Stimulated activated CD4-positive, alpha-beta T cell treated with anti-CD3 and anti-CD28 coated beads, Interleukin-4, amount 100 ng/mL, for 48 hours (primary cell): Measurements from ENCODE around the gene B3GAT2.

Experiments
- DNase-seq, 2 donors: peaks; one replicate each; pipeline ENCODE4 v3.0.0-alpha.2; 2020; ENCODE audit warnings: low read depth in 2 of 2

The B3GAT2 gene

DNA sequence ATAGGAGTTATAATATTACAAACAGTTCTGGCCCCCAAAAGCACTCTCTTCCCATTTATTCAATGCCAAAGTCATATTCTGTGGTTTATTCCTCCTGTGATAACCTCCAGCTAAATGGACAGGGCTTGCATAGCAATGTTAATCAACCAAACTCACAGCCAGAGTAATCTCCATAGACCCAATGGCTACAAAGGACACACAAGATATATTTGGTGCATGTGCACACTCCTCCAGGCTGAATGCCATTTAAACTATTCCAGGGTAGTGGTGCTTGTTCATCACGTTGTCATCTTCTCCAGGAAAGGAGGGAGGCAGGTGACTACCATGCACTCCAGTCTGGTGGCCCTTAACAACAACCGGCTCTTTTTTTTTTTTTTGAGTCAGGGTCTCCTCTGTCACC is 56.8 kb downstream of the B3GAT2 start:
- no peak for DNase-seq

DNA sequence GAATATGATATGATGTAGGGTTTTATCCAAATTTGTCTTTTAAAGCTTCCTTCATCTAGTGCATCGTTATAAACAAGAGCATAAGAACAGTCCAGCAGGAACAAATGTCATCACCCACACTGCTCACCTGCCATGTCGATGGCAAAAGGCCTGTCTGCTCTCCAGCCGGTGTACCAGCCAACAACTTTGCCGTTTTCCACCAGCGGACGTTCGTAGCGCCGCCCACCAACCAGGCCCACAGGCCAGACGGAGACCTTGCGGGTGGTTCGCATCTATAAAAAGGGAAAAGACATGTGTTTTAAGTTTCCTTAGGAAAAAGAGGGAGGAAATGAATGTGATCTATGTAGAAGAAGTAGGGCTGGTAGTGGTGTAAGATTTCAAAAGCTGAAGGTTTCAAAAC is 62.9 kb downstream of the B3GAT2 start:
- no peak for DNase-seq

DNA sequence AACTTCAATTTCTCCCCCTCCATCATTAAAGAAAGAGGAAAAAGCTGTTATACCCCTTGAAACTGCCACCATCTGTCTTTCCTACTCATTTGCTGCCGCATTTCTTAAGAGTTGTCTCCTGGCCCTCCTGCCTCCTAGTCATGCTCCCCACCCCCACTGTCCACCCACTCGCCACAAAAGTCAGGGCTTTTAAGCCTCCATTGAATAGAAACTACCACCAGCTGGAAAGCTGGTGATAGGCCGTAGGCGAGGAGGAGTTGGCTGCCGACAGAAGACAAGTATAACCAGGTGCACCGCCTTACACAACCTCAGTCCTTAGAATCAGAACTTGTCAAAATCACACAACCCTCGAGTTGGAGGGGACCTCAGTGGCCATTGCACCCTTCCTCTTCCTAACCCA is 67.6 kb downstream of the B3GAT2 start:
- no peak for DNase-seq

DNA sequence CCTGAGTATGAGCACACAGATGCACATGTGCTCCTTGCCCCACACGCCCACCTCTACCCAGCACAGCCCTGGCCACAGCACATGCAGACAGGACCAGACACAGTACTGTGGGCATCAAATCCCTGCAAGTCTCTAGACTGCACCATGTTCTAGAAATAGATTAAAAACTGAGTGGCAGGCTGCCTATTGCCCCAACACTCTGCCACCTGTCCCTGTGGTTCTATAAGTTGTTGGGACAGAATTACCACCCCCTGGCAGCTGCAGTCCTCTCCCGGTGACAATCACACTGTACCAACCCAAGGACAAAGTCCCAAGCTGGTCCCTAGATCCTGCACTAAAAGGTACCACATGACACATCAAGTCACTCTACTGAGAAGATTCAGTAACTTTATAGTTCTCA is 70.2 kb downstream of the B3GAT2 start:
- DNase-seq: no peak

DNA sequence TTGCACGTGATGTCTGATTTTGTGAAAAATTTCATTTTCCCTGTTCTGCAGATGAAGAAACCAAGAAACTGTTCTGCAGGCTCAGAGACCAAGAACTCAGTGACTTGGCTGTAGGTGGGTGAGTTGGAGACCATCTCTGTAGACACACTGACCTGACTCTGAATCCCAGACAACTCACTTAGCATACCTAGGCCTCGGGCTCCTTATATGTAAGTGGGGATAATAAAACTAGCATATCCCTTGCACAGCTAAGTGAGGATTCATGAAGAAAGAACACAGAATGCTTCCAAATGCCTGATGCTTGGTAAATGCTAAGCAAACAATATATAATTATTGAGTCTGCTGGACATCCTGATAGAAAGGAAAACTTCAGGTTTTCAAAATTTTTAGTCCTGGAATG is 70.8 kb downstream of the B3GAT2 start:
- DNase-seq: no peak

DNA sequence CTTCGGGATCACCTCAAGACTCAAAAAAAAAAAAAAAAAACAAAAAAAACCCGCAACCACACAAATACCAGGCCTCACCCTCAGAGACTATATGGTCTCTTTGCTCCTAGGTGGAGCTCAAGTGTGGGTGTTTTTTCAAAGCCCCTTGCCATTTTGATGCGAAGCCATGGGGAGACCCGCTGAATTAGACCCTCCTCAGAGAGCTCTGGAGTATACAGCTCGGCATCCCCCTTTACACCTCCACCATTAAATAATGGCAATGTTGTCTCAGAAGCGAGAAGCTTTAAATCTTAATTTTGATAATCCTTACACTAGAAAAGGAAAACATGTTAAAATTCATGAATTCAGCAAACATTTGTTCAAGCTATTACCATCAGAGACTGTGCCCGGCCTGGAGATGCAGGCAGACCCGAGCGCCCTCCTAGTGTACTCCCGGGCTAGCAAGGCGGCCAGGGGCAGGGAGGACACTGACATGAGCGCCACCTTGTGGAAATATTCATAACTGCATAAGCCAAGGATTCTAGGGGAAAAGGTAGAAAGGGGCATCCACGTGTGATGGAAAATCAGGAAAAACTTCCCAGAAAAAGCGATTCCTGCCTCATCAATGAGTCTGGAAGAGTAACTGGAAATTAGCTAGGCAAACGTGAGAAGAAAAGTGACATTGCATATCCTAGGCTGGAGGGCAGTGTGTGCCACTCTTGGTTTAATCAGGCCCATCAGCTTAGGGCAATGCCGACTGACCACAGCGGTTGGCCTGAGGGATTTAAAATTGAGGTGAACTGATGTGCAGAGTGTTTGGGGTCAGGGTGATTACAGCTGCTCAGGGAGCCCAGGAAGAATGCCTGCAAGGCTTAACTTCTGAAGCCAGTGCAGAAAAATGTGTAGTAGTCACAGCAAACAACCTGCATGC is 72.5 kb downstream of the B3GAT2 start:
- DNase-seq: peak; percentile 31 to 34

DNA sequence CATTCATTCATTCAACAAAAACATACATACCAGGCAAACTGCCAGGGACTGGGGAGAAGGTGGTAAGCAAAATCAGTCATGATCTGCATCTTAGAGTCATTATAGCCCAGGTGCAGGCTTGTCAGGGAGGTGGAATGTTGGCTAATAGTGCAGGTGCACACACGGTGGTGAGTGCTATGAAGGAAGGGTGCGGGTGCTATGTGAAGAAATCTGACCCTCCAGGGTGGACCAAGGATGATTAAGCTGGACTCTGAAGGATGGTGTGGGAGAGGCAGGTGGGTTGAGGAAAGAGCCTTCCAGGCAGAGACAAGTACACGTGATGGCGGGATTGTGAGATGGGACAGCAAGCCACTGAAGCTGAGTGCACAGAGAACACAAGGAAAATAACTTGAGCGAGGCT is 77.4 kb downstream of the B3GAT2 start:
- DNase-seq: no peak

DNA sequence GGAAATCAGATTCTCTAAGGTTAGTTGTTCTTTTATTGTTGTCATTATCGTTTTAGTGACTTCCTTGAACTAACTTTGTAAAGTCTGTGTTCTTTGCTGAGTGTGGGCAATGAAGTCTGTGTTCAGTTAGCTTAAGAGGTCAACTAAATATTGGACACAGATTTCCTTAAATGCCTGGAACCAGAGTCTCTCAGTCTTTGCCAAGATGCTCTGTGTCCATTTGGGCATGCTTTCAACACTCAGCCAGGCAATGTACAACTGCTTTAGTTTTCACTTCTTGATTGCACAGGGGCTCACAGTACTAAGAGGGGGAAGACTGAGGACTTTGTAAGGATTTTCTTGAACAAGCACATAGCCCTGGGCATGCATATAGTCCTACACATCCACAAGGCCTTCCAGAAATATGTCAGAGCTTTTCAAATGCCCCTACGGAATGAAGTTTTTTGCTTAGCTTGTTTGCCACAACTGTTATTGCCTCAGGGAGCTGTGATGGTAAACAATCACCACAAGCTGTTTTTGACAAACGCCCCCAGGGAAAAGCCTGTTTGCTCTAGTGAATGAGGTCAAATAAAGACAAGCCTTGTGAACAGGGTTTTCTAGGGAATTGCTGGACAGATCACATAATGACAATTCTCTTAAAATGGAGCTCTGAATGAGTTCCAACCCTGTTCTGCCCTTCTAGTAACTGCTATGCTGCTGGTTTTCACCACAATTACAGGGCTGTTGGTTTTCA is 82.5 kb downstream of the B3GAT2 start:
- DNase-seq: no peak

DNA sequence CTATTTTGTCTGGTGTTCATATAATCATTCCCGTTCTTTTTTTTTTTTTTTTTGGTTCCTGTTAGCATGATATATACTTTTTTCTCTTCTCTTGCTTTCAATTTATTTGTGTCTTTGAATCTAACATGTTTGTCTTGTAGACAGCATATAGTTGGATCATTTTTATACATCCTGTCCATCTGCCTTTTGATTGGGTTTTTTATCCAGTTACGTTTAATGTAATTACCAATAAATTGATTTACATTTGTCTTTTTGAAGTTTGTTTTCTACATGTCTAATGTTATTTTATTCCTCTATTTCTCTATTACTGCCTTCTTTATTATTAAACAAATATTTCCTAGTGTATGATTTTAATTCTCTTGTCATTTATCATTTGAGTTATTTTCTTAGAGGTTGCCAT is 84.4 kb downstream of the B3GAT2 start:
- no peak for DNase-seq

DNA sequence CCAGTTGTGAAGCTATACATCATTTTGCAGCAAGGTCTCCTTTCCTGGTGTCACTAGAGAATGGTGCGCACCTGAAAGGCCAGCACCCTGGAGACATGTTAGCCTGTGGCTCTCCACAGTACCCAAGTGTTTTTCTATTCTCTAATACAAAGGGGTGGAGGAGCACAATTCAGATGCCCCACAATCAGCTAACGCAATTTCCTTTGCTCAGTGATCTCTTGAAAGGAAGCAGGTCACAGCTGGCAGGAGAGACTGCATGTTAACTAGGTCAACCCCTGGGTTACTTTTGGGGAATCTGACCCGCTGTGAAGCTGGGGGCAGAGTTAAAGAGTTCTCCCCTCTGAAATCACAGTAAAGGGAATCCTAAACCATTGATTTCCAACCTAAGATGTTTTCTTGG is 92.5 kb downstream of the B3GAT2 start:
- no peak for DNase-seq

DNA sequence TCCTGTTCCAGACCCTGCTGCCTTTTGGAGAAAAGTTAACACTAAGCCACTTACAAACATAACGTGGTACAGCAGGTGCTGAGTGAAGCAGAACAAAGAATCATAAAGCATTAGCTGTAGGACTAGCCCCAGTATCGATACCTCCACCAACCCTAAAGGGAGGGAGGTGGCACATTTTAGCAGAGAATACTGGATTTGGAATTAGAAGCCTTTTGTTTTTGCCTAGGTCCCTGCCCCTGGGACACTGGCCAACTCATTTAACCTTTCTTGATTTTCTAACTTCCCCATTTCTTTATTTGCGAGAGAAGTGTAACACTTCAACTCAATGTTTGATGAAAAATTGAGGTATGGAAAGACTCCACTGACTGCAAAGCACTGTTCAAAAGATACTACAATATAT is 93.5 kb downstream of the B3GAT2 start:
- DNase-seq: no peak

DNA sequence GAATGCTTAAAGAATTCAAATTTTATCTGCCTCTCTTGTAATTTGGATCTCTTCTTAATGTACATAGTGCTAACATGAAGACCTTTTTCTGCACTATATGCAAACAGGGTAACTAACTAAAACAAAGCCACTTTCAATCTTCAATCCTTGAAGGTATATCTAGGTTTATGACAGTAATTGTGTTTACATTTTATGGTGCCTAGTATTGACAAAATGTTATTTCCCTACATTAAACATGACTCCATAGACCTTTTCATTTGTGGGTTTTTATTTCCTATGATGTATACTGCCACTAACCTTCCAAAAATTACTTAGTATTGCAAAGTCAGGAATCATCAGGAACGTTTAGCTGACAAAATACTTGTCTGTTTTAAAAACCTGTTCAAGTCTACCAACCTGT is 95.9 kb downstream of the B3GAT2 start:
- no peak for DNase-seq

DNA sequence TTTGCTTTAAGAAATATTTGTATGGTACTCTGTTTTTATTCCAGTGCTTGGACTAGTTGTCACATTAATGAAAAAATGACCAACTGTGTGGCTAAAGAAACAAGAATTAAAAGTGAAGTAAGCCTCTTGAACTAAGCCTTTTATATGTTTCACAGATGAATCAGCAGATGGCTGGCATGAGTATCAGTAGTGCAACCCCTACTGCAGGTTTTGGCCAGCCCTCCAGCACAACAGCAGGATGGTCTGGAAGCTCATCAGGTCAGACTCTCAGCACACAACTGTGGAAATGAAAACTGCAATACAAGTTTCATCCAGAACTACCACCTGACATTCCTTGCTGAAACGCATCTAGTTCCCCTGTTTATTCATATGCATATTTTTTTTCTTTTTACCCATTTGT is 96.8 kb downstream of the B3GAT2 start:
- DNase-seq: no peak

DNA sequence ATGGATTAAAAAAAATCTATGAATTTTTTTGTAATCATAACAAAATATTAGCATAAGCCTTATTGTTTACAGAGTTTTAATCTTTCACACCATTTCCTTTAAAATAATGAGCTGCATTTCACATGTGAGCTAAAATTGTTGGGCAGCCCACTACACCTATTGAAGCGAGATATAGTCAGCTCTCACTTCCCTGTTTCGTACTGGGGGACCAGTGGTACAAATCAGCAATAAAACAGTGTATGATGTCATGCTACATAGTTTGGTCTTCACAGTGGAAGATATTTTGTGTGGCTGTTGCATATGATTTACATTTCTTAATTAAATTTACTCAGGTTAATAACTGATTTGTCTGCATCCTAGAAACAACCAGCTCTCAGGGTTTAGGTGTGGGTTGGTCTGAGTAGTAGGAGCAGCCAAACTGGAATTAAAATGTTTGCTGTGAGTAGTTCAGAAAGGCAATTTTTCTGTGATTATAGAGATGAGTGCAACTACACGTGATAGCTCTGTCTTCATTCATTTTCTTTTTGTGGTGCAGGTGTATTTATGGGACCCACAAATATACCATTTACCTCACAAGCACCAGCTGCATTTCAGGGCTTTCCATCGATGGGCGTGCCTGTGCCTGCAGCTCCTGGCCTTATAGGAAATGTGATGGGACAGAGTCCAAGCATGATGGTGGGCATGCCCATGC is 99.3 kb downstream of the B3GAT2 start:
- no peak for DNase-seq

DNA sequence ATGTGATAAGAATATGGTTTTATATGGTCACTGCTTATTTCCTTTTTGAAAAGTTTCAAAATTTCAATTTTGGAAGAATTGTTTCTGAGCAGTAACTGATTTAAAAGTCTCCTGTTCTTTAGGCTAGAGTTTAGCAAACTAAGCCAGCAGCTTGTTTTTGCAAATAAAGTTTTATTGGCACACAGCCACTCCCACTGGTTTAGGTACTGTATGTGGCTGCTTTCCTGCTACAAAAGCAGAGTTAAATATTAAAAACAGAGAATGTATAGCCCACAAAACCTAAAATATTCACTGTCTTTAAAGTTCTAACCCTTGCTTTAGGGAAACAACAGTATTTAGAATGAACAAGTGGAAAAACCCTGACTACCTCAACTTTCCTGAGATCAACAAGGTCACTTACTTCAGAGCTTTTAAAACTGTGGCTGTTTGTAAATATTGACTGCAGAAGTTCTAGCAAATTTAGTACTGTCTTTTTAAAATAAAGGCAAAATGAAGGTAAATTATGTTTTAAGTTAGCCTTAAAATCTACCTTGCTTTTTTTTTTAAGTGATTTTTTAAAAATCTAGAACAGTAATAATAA is 104.1 kb downstream of the B3GAT2 start:
- DNase-seq: no peak

DNA sequence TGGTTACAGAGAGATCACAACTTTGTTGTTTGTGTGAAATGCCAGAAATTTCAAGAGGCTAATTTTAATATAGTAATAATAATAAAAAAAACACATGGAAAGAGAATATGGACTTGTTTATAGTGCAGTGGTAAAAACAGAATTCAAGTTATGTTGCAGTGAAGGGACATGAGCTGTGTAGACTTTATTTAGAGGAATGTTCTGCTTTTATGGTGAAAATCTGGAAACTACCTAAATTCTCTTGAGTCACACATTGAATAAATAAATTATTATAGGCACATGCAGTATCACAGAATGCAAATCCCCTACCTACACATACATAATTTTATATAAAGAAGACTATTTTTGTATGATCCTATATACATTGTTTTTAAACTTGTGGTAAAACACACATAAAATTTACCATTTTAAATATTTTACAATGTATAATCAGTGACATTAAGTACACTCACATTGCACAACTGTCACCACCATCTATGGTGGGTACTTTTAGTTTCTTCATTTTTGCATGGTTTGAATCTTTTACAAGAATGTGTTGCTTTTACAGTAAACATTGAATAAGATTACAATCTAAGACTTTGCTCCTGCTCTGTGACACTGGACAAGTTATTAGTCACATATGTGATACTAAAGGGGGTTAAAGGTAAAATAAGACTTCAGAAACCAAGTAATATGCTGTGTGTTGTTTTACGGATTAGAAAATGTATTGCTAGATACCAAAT is 107.4 kb downstream of the B3GAT2 start:
- no peak for DNase-seq

DNA sequence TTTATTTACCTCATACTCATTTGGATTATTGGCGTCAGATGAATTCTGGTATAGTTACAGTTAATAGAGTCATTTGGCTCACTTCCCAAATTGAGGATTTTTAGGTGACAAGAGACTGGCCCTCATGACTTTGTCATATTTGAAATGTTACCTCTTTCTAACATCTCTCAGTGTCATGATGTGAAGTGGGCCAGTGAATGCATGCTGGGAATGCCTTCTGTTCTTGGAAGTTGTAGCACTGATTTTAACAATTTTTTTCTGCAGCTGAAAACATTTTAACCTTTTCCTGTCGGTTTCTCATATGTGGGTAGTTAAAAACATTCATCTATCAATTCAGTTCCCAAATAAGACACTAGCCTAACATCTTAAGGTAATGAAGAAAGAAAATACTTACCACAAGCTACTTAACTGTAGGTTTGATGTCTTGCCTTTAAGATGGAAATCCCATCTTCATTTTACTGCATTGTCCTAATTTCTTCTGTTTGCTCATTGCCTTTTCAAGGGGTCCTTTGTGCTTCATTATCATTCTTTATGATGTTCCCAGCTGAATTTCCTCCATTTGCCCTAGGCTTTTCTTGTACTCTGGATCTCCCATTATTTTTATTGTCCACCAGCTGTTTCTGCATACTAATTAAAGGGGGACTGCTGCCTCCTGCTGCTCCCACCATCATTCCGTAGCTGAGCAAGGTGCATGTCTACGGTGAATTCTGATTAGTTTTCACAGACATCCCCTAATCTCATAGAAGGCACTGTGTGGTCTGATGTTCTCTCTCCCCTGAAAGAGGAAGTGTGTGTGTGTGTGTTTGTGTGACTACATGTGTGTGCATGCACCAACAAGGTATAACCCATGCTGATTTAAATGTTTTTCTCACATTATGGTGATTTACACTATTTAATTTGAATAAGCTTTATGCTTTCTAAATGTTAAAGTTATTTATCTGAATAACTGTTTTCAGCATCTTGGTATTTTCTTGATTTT is 109.5 kb downstream of the B3GAT2 start:
- no peak for DNase-seq

DNA sequence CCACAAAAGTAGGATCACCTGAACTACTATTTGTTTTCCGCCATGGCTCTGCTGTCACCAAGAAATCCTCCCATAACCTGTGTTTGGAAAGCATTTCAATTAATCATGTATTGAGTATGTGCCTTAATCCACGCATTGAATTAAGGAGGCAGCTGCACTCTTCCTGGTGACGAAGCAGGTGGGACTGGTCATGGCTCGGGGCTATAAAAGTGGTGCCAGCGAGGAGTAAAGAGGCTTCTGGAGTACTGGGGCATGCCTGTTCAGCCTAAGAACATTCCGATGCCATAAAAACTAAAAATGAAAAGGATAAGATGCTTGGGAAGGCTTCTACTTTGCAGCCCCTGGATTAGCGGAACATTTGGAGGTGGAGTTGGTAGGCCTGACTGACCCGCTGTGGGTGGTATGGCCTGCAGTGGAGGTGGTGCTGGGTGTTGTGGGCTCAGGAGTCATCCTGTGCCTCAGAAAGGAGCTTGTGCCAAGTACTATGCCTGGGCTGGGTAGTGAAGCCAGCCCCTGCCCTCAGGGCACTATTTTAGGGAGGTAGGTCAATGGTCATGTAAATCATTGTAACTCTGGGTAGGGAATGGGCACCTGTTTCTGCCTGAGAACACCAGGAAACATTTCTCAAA is 110.5 kb downstream of the B3GAT2 start:
- no peak for DNase-seq

DNA sequence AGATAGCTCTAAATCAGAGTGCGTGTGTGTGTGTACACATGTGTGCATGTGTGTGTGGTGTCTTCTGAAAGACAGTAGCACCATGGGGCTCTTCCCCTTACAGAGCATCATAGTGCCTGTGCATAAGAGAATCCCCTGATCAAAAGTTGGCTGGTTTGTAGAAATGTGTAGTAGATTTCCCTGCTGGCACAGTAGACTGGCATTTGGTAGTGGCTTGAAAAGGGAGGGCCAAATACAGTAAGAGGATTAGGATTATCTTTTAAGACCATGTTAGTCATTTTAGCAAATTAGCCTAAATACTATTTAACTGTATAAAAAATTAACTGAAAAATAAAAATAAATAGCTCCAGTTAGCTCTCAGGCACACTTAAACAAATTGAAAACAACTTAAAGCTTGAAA is 112.6 kb downstream of the B3GAT2 start:
- no peak for DNase-seq

DNA sequence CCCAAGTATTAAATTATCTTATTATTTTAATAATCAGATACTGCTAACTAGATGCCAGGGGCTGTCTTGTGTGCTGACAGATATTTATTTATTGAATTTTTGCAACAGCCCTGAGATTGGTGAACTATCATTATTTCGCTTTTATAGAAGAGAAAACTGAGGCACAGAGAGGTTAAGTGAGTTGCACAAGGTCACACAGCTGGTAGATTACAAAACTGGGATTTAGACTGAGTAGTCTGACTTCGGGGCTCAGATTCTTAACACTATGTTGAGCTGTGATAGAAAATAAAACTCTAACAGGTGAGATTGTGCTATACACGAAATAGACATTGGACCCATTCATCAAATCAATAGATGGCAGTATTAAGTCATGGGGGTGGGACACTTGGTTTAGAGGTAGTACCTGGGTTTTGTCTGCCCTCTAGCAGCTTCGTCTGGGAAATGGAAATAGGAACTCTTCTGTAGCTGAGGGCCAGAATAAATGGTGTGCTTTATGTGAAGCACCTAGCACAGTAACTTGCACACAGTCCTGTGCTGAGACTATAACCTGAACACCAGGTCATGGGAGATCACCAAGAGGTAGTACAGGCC is 113.4 kb downstream of the B3GAT2 start:
- DNase-seq: no peak
